ENCODE measurements around the gene CERKL.

GRCh38 chr2:181526014-181526413 is 130.9 kb downstream of the CERKL start:
- TF ChIP-seq CTCF (IDR thresholded peaks at IDR 0.05): no peak
- no peak for TF ChIP-seq POLR2A (IDR thresholded peaks at IDR 0.05)
